ENCODE measurements around the gene HDAC4.

The HDAC4 gene

GRCh38 chr2:239442192-239442591 lies 41.4 kb upstream of the HDAC4 start:
- H3F3A ChIP-seq (ENCODE audit: insufficient read depth, low read length): no peaks in the 10 kb centered on the region
- H3K36me3 ChIP-seq (ENCODE audit: insufficient read depth, low read length): no peaks in the 10 kb centered on the region
- H3K27me3 ChIP-seq (ENCODE audit: insufficient read depth, low read length): peaks cover 4% of the 10 kb centered on the region
- no peak for TF ChIP-seq CTCF (IDR thresholded peaks at IDR 0.05; ENCODE audit: low read length)
- no peak for TF ChIP-seq EZH2 (IDR thresholded peaks at IDR 0.05; ENCODE audit: borderline replicate concordance, low read length)
- H3K9me2 ChIP-seq (ENCODE audit: low read depth, low read length): no peaks in the 10 kb centered on the region
- H3K4me2 ChIP-seq (ENCODE audit: low read length): no peak overlapping the region
- H3K79me2 ChIP-seq (ENCODE audit: insufficient read depth, low read length): no peaks in the 10 kb centered on the region
- H3K4me1 ChIP-seq (ENCODE audit: insufficient read depth, low read length, severe bottlenecking): no peaks in the 10 kb centered on the region
- H3K9ac ChIP-seq (ENCODE audit: low read length): no peak overlapping the region
- no peaks in the 10 kb centered on the region for H3K9me3 ChIP-seq (ENCODE audit: low read length)
- H4K20me1 ChIP-seq (ENCODE audit: insufficient read depth, low read length): no peaks in the 10 kb centered on the region
- H2AFZ ChIP-seq (ENCODE audit: low read length): no peak overlapping the region
- no peak overlapping the region for H3K4me3 ChIP-seq (ENCODE audit: low read depth, low read length, poor library complexity, severe bottlenecking)
- no peak overlapping the region for H3K27ac ChIP-seq (ENCODE audit: low read depth, low read length, poor library complexity, severe bottlenecking)

GRCh38 chr2:239441261-239442078 lies 40.6 kb upstream of the HDAC4 start:
- H2AFZ ChIP-seq (ENCODE audit: low read length): no peak overlapping the region
- no peaks in the 10 kb centered on the region for H3K4me1 ChIP-seq (ENCODE audit: insufficient read depth, low read length, severe bottlenecking)

GRCh38 chr2:239440511-239440959 lies 39.7 kb upstream of the HDAC4 start:
- H3K36me3 ChIP-seq (ENCODE audit: insufficient read depth, low read length): no peaks in the 10 kb centered on the region
- H3K27me3 ChIP-seq (ENCODE audit: insufficient read depth, low read length): peaks cover 4% of the 10 kb centered on the region; the same call in 1 of the 2 replicates
- H3K9me3 ChIP-seq (ENCODE audit: low read length): no peaks in the 10 kb centered on the region
- H3K9me2 ChIP-seq (ENCODE audit: low read depth, low read length): no peaks in the 10 kb centered on the region
- H3K4me1 ChIP-seq (ENCODE audit: insufficient read depth, low read length, severe bottlenecking): no peaks in the 10 kb centered on the region
- H3K4me2 ChIP-seq (ENCODE audit: low read length): no peak overlapping the region
- H3K79me2 ChIP-seq (ENCODE audit: insufficient read depth, low read length): no peaks in the 10 kb centered on the region
- TF ChIP-seq EZH2 (IDR thresholded peaks at IDR 0.05; ENCODE audit: borderline replicate concordance, low read length) (no peak), CTCF (IDR thresholded peaks at IDR 0.05; ENCODE audit: low read length) (no peak)
- H3K9ac ChIP-seq (ENCODE audit: low read length): no peak overlapping the region
- no peak overlapping the region for H3K4me3 ChIP-seq (ENCODE audit: low read depth, low read length, poor library complexity, severe bottlenecking)
- H3K27ac ChIP-seq (ENCODE audit: low read depth, low read length, poor library complexity, severe bottlenecking): no peak overlapping the region
- no peaks in the 10 kb centered on the region for H3F3A ChIP-seq (ENCODE audit: insufficient read depth, low read length)
- no peaks in the 10 kb centered on the region for H4K20me1 ChIP-seq (ENCODE audit: insufficient read depth, low read length)
- H2AFZ ChIP-seq (ENCODE audit: low read length): no peak overlapping the region

More at GRCh38 chr2:239441261-239442078, 40.6 kb upstream of the HDAC4 start:
- Histone ChIP-seq H3K27ac (ENCODE audit: low read depth, low read length, poor library complexity, severe bottlenecking) (no peak overlapping the region), H3K9me3 (ENCODE audit: low read length) (no peaks in the 10 kb centered on the region), H4K20me1 (ENCODE audit: insufficient read depth, low read length) (no peaks in the 10 kb centered on the region), H3F3A (ENCODE audit: insufficient read depth, low read length) (no peaks in the 10 kb centered on the region), H3K9me2 (ENCODE audit: low read depth, low read length) (no peaks in the 10 kb centered on the region), H3K4me2 (ENCODE audit: low read length) (no peak overlapping the region), H3K27me3 (ENCODE audit: insufficient read depth, low read length) (peaks cover 4% of the 10 kb centered on the region), H3K4me3 (ENCODE audit: low read depth, low read length, poor library complexity, severe bottlenecking) (no peak overlapping the region), H3K36me3 (ENCODE audit: insufficient read depth, low read length) (no peaks in the 10 kb centered on the region), H3K9ac (ENCODE audit: low read length) (no peak overlapping the region), H3K79me2 (ENCODE audit: insufficient read depth, low read length) (no peaks in the 10 kb centered on the region)
- no peak for TF ChIP-seq EZH2 (IDR thresholded peaks at IDR 0.05; ENCODE audit: borderline replicate concordance, low read length)
- TF ChIP-seq CTCF (IDR thresholded peaks at IDR 0.05; ENCODE audit: low read length): no peak
